GM12873 (cell line): Measurements from ENCODE around the gene FRMD4A.

Experiments
- TF ChIP-seq, protein P1 (sequence below): IDR thresholded peaks from 2 replicates; pipeline ENCODE4 v1.5.1; 2012; ENCODE audit warnings: low read depth, mild to moderate bottlenecking, moderate library complexity, low read length, control low read depth; ENCODE audit not compliant: insufficient read depth; ENCODE audit errors: missing control alignments

The FRMD4A gene

DNA sequence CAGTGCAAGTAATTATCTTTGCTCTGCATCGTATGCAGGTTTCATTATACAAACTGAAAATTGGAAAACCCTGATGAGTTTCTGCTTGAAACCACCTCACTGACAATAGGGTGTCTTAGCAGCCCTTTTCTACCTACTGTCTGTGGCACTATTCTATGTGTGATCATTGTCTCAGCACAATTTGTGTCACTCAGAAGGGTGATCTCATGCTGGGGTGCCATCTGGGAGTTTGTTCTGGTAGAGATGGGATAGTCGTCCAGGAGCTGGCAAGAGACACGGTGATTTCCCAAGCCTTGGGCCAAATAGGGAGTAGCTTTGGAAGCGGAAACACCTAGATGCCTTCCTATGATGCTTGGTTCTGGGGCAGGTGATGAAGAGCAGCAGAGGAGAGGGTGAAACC, 186.3 kb downstream of the FRMD4A start:
- TF ChIP-seq, protein P1, sequence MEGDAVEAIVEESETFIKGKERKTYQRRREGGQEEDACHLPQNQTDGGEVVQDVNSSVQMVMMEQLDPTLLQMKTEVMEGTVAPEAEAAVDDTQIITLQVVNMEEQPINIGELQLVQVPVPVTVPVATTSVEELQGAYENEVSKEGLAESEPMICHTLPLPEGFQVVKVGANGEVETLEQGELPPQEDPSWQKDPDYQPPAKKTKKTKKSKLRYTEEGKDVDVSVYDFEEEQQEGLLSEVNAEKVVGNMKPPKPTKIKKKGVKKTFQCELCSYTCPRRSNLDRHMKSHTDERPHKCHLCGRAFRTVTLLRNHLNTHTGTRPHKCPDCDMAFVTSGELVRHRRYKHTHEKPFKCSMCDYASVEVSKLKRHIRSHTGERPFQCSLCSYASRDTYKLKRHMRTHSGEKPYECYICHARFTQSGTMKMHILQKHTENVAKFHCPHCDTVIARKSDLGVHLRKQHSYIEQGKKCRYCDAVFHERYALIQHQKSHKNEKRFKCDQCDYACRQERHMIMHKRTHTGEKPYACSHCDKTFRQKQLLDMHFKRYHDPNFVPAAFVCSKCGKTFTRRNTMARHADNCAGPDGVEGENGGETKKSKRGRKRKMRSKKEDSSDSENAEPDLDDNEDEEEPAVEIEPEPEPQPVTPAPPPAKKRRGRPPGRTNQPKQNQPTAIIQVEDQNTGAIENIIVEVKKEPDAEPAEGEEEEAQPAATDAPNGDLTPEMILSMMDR: no peak

DNA sequence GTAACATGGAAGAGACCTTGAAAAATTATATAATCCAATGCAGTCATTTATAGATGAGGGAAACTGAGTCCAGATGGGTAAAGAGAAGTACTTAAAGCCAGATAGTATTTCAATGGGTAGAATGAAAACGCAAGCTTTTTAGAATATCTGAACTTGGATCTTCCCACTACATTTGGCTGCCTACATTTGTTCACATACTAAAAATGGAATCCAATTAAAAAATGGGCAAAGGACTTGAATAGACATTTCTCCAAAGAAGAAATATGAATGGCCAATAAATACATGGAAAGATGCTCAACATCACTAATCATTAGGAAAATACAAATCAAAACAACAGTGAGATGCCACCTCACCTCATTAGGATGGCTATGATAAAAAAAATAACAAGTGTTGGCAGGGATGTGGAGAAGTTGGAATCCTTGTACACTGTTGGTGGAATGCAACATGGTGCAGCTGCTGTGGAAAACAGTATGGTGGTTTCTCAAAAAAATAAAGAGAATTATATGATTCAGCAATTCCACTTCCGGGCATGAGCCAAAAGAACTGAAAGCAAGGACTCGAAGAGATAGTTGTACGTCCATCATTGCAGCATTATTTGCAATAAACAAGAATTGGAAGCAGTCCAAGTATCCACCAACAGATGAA, 188.0 kb downstream of the FRMD4A start:
- TF ChIP-seq, protein P1: no peak

DNA sequence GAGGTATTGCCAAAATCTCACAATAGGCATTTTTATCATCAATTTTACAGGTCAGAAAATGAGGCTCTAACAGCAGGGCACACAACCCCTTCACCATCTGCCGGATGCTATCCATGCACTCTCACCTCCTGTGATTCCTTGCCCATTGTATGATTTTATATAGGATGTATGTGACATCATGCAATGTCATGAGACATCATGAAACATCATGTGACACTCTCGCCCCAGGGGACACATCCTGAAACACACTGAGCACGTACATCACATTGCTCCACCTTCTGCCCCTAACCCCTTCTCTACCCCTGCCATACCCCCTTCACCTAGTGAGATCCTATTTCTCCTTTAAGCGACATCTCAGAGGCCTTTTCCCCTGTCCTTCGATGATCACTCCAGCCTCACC, 189.4 kb downstream of the FRMD4A start:
- TF ChIP-seq, protein P1: no peak

DNA sequence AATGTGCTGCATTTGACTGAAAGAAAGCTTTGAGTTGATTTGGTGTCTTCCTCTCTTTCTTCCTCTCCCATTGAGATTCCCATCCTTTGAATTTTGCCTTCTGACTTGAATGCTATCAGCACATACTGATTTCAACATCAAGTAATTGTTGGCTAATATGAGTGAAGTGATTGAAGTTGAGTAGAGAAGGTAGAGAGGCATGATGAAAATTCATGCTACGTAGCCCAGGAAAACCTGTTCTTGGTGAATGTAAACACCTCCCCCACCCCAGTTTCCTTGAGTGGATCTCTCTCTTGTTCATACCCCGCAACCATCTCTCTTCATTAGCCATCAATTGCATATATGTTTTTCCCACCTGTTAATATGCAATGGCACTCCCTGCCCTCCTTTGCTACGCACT, 193.3 kb downstream of the FRMD4A start:
- TF ChIP-seq, protein P1: no peak

DNA sequence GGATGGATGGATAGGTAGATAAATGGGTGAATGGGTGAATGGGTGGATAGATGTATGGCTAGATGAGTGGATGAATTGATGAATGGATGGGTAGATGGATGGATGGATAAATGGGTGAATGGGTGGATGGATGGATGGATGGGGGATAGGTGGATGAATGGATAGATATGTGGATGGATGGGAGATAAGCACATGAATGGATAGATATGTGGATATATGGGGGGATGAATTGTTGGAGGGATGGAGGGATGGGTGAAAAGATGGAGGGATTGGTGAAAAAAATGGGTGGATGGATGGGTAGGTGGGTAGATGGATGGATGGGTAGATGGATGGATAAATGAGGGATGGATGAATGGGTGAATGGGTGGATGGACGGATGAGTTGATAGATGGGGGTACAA, 196.4 kb downstream of the FRMD4A start:
- TF ChIP-seq, protein P1: no peak

DNA sequence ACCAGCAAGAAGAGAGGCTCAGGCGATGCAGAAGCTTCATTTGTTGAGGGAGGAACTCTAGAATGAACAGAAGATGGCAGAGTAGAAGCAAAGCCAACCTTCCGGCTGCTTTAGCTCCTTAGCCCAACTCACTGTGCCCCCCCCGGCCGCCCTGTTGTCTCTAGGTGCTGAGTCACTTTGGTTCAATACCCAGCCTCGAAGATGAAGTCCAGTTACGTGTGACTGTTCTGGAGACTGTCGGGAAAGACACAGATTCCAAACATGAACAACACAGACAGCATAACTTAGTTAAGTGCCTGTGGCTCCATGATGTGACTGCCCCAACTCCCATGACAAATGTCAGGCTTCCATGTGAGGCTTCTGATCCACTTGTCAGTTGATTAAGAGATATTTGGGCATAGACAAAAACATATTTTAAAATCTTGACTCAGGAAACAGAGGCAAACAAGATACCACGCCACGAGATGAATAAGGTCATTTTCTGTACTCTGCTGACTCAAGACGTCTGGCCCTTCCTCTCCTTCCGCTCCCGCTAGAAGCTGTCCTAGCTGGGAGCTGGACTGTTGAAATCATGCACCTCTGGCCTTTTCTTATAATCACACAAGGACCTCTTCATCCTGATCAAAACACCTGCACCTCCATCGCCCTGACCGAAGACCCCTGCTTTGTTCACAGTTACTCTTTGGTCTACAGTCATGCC, 199.3 kb downstream of the FRMD4A start:
- TF ChIP-seq, protein P1: no peak

DNA sequence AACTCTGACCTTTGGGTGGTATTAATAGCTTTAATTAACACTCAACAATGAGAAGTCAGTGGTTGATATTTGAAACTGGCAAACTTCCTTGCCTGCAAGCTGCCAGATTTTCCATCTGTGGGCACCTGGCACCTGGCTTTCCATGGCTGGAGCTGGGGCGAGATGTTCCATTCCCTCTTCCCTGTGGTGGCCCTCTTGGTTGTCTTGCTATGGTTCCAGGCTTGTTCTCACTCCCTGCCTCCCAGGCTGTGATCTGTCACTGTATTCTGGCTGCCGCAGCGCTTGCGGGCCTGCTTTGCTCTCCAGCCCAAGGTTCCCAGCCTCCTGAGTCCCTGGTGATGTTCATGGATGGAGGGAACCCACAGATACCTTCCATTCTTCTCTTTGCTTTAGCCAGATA, 201.0 kb downstream of the FRMD4A start:
- TF ChIP-seq, protein P1: no peak
